ENCODE data around the gene CDH2. TPM values are rescaled to one million over a fixed set of nuclear protein-coding genes. Genes with fewer than 3 reads are reported as not detected.

CDH2 gene
- total RNA-seq, 3 donors from 2014 or later, result 0.63 to 11.0 (median 0.67) TPM

DNA sequence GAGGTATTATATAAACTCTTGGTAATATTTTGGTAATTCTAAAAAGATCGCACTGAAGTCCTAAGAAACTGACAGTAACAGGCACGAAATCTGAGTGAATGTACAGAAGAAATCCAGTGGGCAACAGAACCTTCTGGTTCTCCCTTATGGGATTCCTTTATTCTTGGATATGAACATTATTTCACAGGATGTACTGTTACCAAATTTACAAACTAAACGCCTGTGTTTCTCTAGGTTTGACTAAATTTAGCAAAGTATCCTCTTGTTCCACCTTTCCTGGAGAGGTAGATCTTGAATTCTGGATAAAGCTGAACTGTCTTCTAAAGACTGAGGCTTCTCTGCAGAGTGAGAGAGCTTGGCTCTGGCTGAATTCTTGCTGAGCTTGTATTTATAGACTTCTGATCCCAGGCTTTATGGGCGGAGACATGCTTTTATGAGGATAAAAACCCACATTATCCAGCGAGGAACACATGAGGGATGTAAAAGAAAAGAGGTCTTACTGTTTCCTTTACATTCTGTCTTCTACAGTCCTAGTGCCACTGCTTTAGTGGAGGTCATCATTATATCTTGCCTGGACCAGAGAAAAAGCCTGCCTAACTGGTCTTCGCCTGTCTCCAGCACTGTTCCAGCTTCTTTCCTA is 220.8 kb downstream of the CDH2 start:
- Histone ChIP-seq H3K4me1 (ENCODE audit: low read depth) (no peaks in the 10 kb centered on the region), H3K4me3 (no peak overlapping the region), H3K36me3 (ENCODE audit: low read depth) (no peaks in the 10 kb centered on the region), H3K9me3 (no peaks in the 10 kb centered on the region)
- DNase-seq, result no peak
- ATAC-seq, result no peak
- intact Hi-C loops (cut with DNase I, micrococcal nuclease), result no loop called here
- no peak for TF ChIP-seq CTCF (IDR thresholded peaks at IDR 0.05)

DNA sequence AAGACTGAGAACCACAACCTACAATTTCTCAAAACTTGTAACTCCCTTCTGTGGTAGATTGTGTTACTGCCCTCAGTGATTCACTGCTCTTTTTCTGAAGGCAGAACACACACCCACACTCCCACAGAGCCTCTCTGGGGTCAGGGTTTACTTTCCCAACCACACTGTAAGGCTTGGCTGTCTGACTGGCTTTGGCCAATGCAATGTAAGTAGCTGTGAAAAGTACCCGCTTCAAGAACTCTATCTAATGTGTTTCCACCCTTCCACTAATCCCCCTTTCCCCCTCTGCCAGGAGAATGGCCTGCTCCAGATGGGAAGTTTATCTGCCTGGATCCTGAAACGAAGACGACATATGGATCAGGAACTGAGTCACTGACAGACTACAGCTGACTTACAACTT is 222.7 kb downstream of the CDH2 start:
- Histone ChIP-seq H3K9me3 (no peaks in the 10 kb centered on the region), H3K36me3 (ENCODE audit: low read depth) (no peaks in the 10 kb centered on the region), H3K4me1 (ENCODE audit: low read depth) (no peaks in the 10 kb centered on the region), H3K4me3 (no peak overlapping the region)
- intact Hi-C loops (cut with DNase I, micrococcal nuclease), result no loop called here
- ATAC-seq (no peak), DNase-seq (no peak)
- no peak for TF ChIP-seq CTCF (IDR thresholded peaks at IDR 0.05)

DNA sequence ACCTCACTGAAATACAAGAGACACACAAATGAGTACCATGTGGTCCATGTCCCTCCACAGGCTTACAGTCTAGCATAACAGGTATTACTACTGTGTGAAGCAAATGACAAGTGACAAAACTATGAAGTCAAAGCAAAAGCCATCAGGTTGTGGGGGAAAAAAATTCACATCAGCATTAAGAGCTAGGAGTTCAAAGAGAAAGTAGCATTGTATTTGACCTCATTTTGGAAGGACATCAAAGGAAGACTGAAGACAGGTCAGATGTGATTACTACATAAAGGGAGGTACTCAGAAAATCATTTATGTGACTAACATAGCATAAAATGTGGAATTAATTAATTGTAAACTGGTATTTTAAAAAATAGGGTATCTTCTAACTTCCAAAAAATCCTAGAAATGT is 224.2 kb downstream of the CDH2 start:
- Histone ChIP-seq H3K4me1 (ENCODE audit: low read depth) (no peaks in the 10 kb centered on the region), H3K4me3 (no peak overlapping the region), H3K9me3 (no peaks in the 10 kb centered on the region), H3K36me3 (ENCODE audit: low read depth) (no peaks in the 10 kb centered on the region)
- TF ChIP-seq CTCF (IDR thresholded peaks at IDR 0.05), result no peak
- intact Hi-C loops (cut with DNase I, micrococcal nuclease), result no loop called here
- DNase-seq (no peak), ATAC-seq (no peak)

DNA sequence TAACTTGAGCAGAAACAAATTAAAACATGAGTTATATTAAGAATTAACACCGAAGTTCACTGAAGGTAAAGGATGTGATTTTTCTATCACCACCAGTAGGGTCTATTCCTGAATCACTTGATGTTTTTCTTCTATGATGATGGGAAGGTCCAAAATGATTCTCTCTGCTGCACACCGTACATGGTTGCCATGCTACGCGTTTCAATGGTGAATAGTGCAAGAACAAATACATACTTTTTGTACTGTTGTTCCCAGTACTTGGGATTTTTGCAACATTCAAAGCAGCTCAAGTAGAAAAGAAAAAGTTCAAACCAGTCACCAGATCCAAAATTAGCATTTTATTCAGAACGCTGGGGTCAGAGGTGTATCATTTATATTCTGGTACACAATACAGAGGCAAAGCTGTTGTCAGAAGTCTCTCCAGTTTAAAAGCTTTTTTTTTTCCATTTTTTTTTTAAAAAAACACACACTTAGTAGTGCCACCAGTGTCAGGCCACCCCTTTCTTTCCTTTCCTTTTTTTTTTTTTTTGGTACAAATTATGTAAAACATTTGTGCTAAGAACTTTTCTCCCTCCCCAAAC is 226.2 kb downstream of the CDH2 start:
- intact Hi-C loops (cut with DNase I, micrococcal nuclease), result no loop called here

DNA sequence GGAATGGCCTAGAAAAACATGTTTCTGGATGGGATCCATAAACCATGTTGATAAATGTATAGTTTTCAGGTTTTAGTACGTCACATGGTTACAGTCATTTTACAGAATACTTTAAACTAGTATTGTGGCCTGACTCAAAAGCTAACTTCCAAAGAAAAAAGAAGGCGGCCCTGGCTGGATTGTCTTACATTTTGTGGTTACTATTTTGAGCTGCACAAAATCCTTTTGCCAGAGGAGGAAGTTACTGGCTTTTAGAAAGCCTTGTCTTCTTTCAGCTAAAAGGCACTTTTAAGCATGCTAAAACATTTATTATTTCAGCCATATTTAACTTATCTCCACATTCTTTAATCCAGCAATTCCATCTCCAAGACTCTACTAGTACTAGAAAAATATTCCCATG is 227.9 kb downstream of the CDH2 start:
- no peak overlapping the region for H3K4me3 ChIP-seq
- H3K36me3 ChIP-seq (ENCODE audit: low read depth), result no peaks in the 10 kb centered on the region
- intact Hi-C loops (cut with DNase I, micrococcal nuclease), result no loop called here
- H3K9me3 ChIP-seq, result no peaks in the 10 kb centered on the region
- ATAC-seq (no peak), DNase-seq (no peak)
- H3K4me1 ChIP-seq (ENCODE audit: low read depth), result no peaks in the 10 kb centered on the region
- no peak for TF ChIP-seq CTCF (IDR thresholded peaks at IDR 0.05)

More for the DNA sequence above, 226.2 kb downstream of the CDH2 start:
- no peaks in the 10 kb centered on the region for H3K4me1 ChIP-seq (ENCODE audit: low read depth)
- no peaks in the 10 kb centered on the region for H3K9me3 ChIP-seq
- DNase-seq (no peak), ATAC-seq (no peak)
- H3K4me3 ChIP-seq, result no peak overlapping the region
- TF ChIP-seq CTCF (IDR thresholded peaks at IDR 0.05), result no peak
- H3K36me3 ChIP-seq (ENCODE audit: low read depth), result no peaks in the 10 kb centered on the region

All from mucosa of descending colon (tissue), 3 donors.